Gastrocnemius medialis (tissue), 4 donors: ENCODE data around the gene GMPR2. TPM values are rescaled to one million over a fixed set of nuclear protein-coding genes. Genes with fewer than 3 reads are reported as not detected.

ENCODE experiments used
- ATAC-seq, 2 donors: fragments of 150-250 bp; one replicate each; pipeline ENCODE4 v1.9.1; 2016
- DNase-seq, 2 donors: peaks; one replicate each; pipeline ENCODE4 v3.0.0-alpha.2; 2019
- H3K27ac ChIP-seq, 4 donors: fragments of 200-600 bp; sonication (generic); 1 replicate in 1 of 4; 2 replicates in 3 of 4; pipeline ENCODE4 v1.5.1; 2016 to 2018; ENCODE audit warnings: mild to moderate bottlenecking in 2 of 4, moderate library complexity in 1 of 4
- H3K27me3 ChIP-seq, 3 donors: fragments of 200-600 bp; sonication (generic) in 2 of 3; 1 replicate in 1 of 3; 2 replicates in 2 of 3; pipeline versions ENCODE4 v1.5.1 to v1.6.0; 2016 to 2019; ENCODE audit warnings: mild to moderate bottlenecking in 1 of 3, moderate library complexity in 1 of 3
- H3K36me3 ChIP-seq, 2 donors: fragments of 200-600 bp; sonication (generic) in 1 of 2; one replicate each; pipeline ENCODE4 v1.5.1; 2017 to 2018
- H3K4me1 ChIP-seq, 2 donors: fragments of 200-600 bp; sonication (generic) in 1 of 2; one replicate each; pipeline ENCODE4 v1.5.1; 2016 to 2017; ENCODE audit warnings: mild to moderate bottlenecking in 2 of 2
- H3K4me3 ChIP-seq, 4 donors: fragments of 200-600 bp; sonication (generic) in 3 of 4; 1 replicate in 1 of 4; 2 replicates in 3 of 4; pipeline ENCODE4 v1.5.1; 2016 to 2019; ENCODE audit warnings: mild to moderate bottlenecking in 2 of 4
- H3K9me3 ChIP-seq, 3 donors: fragments of 200-600 bp; sonication (generic) in 2 of 3; 1 replicate in 1 of 3; 2 replicates in 2 of 3; pipeline ENCODE4 v1.5.1; 2016 to 2019
- CTCF ChIP-seq, 5 experiments: fragments of 450-650 bp in 3 of 5; fragments of 200-600 bp in 2 of 5; sonication (generic) in 2 of 5; IDR thresholded peaks in 4 of 5; conservative IDR thresholded peaks in 1 of 5; 1 replicate in 4 of 5; 2 replicates in 1 of 5; pipeline ENCODE4 v1.5.1; 2016 to 2019; ENCODE audit warnings: antibody characterized with exemption in 5 of 5, mild to moderate bottlenecking in 3 of 5, moderate library complexity in 3 of 5
- POLR2A ChIP-seq, 2 donors: fragments of 450-650 bp; IDR thresholded peaks; one replicate each; pipeline ENCODE4 v1.6.1; 2017; ENCODE audit warnings: antibody characterized with exemption in 2 of 2, mild to moderate bottlenecking in 2 of 2, moderate library complexity in 2 of 2
- in situ Hi-C, 4 donors: fragments of 200-750 bp; cut with MboI; loops; one replicate each; pipeline versions ENCODE4 v1.15.0 to v1.8.0; 2017; ENCODE audit warnings: low sequenced_read_pairs in 4 of 4
- intact Hi-C: fragments of 100-400 bp; cut with DNase I; formaldehyde crosslinking; loops from one replicate; pipeline ENCODE4 v1.15.1; 2023; ENCODE audit warnings: low total_unique reads
- total RNA-seq, 4 donors: library from RNA; depleted of rRNA; stranded (reverse); fragments of >200 nt; gene quantifications; one replicate each; pipeline versions ENCODE4 v1.1.0 to v1.2.3, GENCODE V29; 2016

The GMPR2 gene
- total RNA-seq, 4 donors from 2014 or later = 15.4 to 44.8 (median 27.4) TPM

DNA sequence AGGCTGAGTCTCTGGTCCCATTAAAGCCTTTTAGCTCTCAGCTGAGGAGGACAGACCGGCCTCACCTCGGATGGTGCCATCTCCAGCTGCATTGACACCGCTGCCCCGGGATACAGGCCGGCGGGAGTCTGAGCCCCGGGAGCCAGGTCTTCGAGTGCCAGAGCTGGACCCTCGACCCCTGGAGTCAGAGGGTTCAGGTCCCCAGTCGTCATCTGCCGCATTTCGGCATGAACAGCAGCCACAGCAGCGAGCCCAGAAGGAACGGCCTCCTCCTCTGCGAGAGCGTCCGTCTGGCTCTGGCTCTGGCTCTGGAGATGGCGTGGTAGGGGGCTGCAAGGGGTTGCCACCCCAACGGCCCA lies 29.2 kb downstream of the GMPR2 start:
- DNase-seq (no peak), ATAC-seq (no peak)
- in situ Hi-C loops (no loop called here), intact Hi-C loops (no loop called here)
- no peaks in the 10 kb centered on the region for H3K27me3 ChIP-seq
- no peak for TF ChIP-seq POLR2A (IDR thresholded peaks at IDR 0.05)
- no peak for TF ChIP-seq CTCF (IDR thresholded peaks at IDR 0.05 in 4 of 5, conservative IDR thresholded peaks at IDR 0.05 in 1 of 5)
- H3K4me1 ChIP-seq = no peaks in the 10 kb centered on the region
- H3K9me3 ChIP-seq = no peaks in the 10 kb centered on the region
- peaks cover 0 to 17% of the 10 kb centered on the region in 2 donors for H3K36me3 ChIP-seq
- H3K27ac ChIP-seq = no peak overlapping the region
- no peak overlapping the region for H3K4me3 ChIP-seq

- in situ Hi-C loops = no loop called here
- no peak within 1 kb of the TSS for H3K27ac ChIP-seq
- peaks cover 0 to 28% of the 10 kb centered on the region in 2 donors for H3K36me3 ChIP-seq
- no peaks in the 10 kb centered on the region for H3K4me1 ChIP-seq
- ATAC-seq = no peak
- no peak for DNase-seq
- TF ChIP-seq POLR2A (IDR thresholded peaks at IDR 0.05) (no peak), CTCF (IDR thresholded peaks at IDR 0.05 in 4 of 5, conservative IDR thresholded peaks at IDR 0.05 in 1 of 5) (no peak)
- intact Hi-C loops = no loop called here
- no peaks in the 10 kb centered on the region for H3K27me3 ChIP-seq
- no peak within 1 kb of the TSS for H3K4me3 ChIP-seq
- no peaks in the 10 kb centered on the region for H3K9me3 ChIP-seq
Measured at GRCh38 chr14:24262821-24263733, 30.3 kb downstream of the GMPR2 start, which contains the start of gene TGM1. TGM1 (minus strand) TSS chr14:24263177; CDS start chr14:24262352, 825 bp downstream.

DNA sequence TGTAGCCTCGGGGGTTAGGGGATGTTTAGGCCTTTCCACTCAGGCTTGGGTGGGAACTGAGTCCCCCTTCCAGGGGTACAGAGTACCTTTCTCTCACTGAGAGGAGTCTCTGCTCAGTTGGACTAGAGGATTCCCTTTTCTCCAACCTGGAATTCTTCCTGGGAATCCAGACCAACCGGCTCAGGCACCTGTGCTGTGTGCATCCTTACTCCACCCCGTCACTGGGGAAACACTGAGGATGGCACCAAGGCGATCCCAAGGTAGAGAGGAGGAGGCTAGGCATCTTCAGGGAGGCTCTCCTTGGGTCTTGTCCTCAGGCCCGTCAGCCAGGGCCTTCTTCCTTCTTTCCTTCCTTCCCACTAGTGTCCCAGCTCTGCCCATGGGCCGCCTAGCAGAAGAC lies 31.1 kb downstream of the GMPR2 start:
- intact Hi-C loops (no loop called here), in situ Hi-C loops (no loop called here)
- TF ChIP-seq POLR2A (IDR thresholded peaks at IDR 0.05) = no peak
- TF ChIP-seq CTCF (IDR thresholded peaks at IDR 0.05 in 4 of 5, conservative IDR thresholded peaks at IDR 0.05 in 1 of 5) = no peak
- H3K36me3 ChIP-seq = peaks cover 0 to 29% of the 10 kb centered on the region in 2 donors
- no peaks in the 10 kb centered on the region for H3K9me3 ChIP-seq
- H3K27ac ChIP-seq = no peak overlapping the region
- ATAC-seq = no peak
- DNase-seq = no peak
- H3K4me3 ChIP-seq = no peak overlapping the region
- H3K4me1 ChIP-seq = no peaks in the 10 kb centered on the region
- H3K27me3 ChIP-seq = no peaks in the 10 kb centered on the region

- in situ Hi-C loops (no loop called here), intact Hi-C loops (no loop called here)
- no peaks in the 10 kb centered on the region for H3K27me3 ChIP-seq
- DNase-seq = no peak
- H3K36me3 ChIP-seq = peaks cover 0 to 34% of the 10 kb centered on the region in 2 donors
- no peak overlapping the region for H3K27ac ChIP-seq
- no peak for ATAC-seq
- no peaks in the 10 kb centered on the region for H3K9me3 ChIP-seq
- TF ChIP-seq CTCF (IDR thresholded peaks at IDR 0.05 in 4 of 5, conservative IDR thresholded peaks at IDR 0.05 in 1 of 5) (no peak), POLR2A (IDR thresholded peaks at IDR 0.05) (no peak)
- no peak overlapping the region for H3K4me3 ChIP-seq
- no peaks in the 10 kb centered on the region for H3K4me1 ChIP-seq
Measured at GRCh38 chr14:24264298-24264697, 31.6 kb downstream of the GMPR2 start.
